Stimulated activated CD4-positive, alpha-beta T cell treated with anti-CD3 and anti-CD28 coated beads, Interleukin-2, amount 100 ng/mL, for 48 hours (primary cell): Measurements from ENCODE around the gene HPD.
A peak's percentile ranks its signal among the peaks of the same experiment; 100 is the strongest.

Experiments used
- DNase-seq, 2 donors: peaks; one replicate each; pipeline ENCODE4 v3.0.0-alpha.2; 2020

HPD gene

GRCh38 chr12:121809712-121810116 lies 48.9 kb downstream of the HPD start:
- DNase-seq = no peak

DNA sequence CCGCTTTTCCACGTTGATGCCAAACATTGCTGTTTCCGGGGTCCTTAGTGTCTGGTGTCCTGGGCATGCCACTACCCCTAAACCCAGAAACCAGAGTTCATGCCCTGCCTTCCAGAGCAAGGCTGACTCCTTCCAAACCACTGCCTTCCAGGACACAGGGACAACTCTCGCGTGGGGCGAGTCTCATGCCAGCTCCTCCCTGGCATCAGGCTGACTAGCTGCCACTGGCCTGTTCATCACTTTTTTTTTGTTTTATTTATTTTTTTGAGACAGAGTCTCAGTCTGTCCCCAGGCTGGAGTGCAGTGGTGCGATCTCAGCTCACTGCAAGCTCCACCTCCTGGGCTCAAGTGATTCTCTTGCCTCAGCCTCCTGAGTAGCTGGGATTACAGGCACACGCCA lies 50.0 kb downstream of the HPD start:
- DNase-seq = no peak

DNA sequence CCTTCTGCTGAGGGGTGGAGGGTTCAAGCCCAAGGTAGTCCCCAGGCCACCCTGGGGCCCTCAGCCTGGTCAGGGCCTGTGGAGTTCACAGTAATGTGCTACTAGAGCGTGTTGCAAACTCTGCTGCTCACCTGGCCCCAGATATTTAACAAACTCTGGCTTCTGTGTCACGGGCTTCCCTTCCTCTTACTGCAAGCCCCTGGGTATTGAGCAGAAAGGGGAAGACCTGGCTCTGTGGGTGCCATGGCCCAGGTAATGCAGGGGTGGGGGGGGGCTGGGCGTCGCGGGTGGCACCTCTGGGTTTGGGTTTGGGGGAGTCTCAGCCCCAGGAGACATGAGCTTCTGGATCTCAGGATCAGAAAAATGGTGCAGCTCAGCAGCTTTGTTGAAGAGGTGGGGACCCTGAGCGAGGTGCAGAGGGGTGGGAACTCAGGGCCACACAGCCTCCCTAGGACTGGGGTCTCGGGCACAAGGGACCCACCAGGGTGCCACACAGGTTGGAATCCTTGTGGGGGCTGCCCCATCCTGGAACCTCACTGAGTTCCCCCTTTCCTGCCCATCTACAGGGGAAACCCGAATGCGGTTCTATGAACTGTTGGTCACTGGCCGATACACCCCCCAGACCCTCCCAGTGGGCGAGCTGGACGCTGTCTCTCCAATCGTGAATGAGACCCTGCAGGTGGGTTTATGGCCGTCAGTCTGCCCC lies 50.9 kb downstream of the HPD start:
- DNase-seq = no peak

DNA sequence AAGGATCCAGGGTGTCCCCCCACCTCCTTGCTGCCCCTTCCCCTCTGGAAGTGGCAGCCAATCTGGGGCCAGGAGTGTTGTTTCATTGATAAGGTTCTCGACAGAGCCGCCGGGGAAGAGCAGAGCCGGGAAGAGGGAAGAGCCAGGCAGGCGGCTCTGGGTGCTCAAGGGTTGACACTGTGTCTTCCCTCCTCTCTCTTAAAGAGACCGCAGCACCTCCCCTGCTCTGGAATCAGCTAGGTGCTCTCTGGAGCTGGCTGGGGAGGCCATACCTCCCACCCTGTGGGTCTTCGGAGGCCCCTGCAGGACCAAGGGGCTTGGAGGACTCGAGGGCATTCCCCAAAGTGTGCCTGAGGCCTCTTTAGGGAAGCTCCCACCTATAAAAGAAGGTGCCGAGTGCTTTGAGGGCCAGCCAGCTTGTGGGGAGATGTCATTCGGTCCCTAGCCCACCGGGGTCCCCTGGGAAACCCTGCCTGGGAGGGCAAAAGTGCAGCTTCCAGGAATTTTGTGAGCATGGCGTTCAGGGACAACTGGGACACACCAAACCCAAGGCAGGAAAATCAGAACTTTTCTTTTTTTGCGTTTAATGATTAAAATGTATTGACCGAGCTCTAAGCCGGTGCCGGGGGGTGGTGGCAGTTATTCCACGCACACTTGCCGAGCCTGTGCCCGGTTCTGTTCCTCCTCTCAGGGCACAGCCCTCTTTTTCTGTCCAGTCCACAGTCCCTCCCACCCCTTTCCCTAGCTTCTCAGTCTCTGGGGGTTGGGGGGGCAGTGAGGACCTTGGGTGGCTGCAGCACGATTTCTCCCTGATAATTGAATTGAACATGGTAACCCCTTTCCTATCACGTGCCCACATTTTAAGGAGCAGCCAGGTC lies 51.9 kb downstream of the HPD start:
- DNase-seq = no peak

DNA sequence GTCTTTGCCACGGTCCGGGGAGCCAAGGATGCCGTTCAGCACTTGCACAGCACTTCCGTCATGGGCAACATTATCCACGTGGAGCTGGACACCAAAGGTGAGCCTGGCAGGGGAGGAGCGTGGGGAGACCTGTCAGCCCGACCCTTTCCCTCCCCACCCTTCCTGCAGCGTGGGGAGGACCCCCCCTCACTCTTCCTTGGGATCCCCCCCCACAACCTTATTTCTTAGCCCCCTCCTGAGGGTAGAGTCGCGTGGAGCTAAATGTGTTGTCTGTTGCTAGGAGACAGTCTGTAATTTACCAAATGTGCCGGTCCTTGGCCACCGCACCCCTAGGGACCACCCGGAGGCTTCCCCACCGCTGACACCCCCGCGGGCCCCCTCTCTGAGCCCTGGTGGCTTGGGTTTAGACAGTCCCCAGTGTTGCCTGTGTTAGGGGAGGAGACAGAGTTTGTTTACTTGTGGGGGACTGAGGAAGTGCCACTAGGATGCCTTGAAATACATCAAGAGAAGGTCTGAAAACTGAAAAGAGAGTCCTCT lies 52.6 kb downstream of the HPD start:
- no peak for DNase-seq

GRCh38 chr12:121805171-121806008 lies 53.3 kb downstream of the HPD start:
- DNase-seq = no peak

DNA sequence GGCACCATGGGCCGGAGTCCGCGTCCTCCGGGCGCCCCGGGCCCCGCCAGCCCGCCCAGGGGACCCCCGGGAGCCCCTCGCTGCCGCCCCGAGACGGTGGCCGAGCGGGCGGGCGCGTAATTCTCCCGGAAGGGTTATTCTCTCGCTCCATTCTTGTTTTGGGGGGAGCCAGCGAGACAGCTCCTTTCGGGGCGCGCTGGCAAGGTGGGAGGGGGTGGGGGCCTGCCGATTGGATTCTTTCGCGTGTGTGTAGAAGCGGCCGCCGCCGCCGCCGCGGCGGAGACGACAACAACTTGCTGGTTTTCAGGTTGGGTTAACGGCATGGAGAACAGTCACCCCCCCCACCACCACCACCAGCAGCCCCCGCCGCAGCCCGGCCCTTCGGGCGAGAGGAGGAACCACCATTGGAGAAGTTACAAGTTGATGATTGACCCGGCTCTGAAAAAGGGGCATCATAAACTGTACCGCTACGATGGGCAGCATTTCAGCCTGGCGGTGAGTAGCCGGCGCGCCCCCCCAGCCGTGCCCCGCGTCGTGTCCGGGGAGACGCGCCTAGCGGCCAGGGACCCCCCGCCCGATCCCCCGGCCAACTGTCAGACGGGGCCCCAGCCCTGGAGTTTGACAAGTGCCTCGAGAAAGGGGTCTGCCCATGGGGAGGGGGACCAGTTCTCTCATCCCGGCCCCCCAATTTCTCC lies 54.1 kb downstream of the HPD start:
- DNase-seq = peak in 1 of 2 donors; percentile 43

DNA sequence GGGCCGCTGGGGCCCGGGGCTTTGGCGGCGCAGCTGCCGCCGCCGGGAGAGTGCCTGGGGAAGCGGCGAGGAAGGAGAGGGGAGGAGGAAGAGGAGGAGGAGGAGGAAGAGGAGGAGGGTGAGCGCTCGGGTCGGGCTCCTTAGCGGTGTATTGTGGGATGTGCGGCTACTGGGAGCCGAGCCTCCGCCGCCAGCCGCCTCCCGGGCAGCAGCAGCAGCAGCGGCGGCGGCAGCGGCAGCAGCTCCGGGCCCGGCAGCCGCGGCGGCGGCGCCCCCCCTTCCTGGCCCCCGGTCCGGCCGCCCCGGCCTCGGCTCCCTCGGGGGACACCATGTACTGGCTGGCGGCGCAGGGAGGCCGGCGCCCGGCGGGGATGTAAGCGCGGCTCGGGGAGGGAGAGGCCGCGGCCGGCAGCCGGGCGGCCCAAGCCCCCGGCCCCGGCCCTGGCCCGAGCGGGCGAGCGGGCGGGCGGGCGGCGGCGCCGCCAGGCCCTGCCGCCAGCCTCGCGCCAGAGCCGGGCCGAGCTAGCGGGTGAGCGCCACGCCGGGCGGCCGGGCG lies 54.7 kb downstream of the HPD start, which contains the start of gene SETD1B:
Gene SETD1B, plus strand, starts transcription at position 149 of the 556 bp plus-strand sequence. CDS start 729 bp downstream, outside the sequence.
- DNase-seq = peak in 1 of 2 donors; percentile 44

DNA sequence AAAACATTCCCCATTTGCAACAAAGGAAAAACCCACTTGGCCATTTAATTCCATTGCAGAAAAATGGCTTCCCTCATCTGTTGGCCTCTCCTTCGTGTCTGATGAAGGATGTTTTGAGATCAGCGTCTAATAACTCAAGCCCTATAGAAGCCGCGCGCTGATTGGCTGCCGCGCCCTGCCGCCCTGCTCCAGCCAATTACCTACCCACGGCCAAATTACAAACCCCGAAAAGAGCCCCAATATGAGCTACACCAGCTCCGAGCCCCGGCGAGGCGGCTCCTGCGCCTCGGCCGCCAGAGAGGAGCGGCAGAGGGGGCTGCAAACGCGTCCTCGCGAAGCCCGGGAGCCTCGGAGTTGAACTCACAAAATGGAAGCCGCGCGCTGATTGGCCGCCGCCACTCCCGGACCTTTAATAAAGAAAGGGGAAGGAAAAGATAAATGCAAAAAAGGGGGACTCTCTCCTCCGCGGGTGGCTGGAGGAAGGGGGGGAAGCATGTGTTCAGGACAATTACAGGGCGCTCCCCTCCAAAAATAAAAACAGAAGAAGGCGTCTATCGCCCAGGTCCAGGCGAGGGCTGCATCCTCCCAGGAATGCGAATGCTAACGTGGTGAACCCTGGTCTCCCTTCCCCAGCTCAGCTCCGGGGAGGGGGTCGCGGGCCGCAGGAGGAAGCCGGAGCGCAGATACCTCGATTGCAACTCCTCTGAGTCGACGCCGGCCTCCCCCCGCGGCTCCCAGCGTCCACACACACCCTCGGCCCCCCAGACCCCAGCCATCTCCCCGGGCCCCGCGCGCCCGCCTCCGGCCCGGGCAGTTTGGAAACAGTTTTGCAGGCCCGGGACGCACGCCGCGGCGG lies 55.6 kb downstream of the HPD start:
- peak; percentile 80 to 81 for DNase-seq

DNA sequence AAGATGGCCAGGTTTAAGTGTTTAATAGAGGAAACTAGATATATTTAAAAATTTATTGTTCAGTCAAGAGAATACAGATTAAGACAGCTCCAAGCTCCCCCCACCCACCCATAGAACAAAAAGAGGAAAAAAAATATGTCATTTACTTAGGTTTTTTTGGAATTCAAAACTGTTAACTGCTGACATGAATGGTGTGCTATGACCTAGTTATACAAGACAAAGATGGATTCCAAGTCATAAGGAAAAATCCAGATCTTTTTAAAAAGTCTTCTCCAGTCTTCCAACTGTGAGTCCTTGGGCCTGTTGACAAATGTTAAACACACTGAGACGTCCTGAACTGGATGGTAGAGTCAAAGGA lies 56.2 kb downstream of the HPD start:
- no peak for DNase-seq

- no peak for DNase-seq
These were observed 56.8 kb downstream of the HPD start for GRCh38 chr12:121801595-121802484.

DNA sequence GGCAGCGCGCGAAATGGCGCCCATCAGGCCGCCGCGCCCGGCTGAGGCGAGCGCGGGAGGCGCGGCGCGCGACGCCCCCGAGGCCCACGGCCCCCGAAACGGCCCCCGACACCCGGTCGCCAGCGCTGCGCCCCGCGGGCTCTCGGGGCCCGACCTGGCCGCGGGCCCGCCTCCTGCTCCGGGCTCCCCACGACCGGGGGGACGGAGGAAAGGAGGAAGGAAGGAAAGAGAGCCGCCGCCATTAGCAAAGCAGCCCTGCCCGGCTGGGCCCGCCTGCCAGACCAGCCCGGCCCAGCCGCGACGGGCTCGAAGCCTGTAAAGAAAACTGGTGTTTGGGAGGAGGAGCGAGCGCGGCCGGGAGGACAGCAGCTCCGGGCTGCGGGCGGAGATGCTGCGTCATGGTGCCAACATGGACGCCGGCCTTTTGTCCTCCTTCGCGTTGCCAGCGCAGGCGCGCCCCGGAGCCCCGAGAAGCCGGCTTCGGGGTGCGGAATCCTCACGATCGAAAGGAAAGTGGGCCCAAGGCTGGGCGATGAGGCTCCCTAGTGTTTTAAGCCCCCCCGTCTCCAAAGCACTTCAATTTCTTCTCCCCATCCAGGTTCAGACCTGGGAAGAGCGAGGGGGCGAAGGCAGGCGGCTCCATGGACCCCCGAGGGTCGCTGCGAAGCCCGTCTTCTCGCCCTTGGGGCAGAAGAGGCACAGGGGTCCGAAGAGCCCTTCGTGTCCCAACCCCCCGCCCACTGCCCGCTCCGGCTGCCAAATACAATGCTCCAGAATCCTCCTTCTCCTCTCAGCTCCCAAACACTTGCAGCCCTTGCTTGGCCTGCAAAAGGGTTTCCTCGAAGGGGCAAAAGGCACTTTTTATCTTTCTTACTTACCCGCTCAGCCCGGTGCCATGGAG lies 57.7 kb downstream of the HPD start:
- peak in 1 of 2 donors; percentile 64 for DNase-seq

GRCh38 chr12:121799842-121800693 lies 58.6 kb downstream of the HPD start:
- peak in 1 of 2 donors; percentile 82 for DNase-seq

DNA sequence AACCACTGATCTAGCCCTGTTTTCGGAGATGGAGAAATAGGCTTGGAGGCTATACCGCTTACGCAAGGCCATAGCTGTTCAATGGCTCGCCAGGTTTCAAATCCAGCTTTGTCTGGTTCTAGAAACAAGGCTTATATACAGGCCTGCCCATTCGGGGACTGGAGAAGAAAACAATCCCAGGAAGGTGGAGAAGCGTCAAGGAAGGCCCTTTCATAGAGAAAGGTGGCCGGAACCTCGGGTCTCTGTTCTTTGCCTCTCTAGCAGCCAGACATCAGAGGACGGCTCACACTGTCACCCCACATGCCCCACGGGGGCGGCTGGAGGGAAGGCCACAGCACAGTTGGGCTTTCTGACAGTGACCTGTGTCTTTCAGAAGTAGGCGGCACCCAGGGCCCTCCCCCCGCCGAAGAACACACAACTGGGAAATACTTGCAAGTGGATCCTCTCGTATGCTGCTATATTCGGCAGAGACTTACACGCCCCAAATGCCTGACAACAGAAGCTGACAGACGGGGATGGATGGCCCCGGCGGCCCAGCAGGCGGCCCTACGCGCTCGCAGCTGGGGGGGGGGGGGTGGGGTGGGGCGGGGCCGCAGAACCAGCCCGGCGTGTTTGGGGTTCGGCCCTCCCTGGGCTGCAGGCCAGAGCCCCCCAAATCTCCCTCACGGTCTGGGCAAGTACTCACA lies 59.4 kb downstream of the HPD start:
- peak in 1 of 2 donors; percentile 34 for DNase-seq

DNA sequence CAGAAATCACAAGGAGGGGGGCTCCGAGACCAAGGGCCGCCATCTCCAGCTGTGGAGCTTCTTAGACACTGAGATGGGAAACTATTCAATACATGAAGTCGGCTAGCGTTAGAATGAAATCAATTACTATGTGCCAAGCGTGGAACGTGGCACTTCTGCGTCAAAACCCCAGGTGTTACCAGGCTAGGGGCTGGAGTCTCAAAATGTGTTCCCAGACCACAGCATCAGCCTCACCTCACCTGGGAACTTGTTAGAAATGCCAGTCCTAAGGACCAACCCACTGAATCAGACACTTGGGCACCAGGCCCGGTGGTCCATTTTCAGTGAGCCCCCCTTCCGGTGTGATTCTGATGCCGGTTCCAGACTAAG lies 59.9 kb downstream of the HPD start:
- DNase-seq = no peak

DNA sequence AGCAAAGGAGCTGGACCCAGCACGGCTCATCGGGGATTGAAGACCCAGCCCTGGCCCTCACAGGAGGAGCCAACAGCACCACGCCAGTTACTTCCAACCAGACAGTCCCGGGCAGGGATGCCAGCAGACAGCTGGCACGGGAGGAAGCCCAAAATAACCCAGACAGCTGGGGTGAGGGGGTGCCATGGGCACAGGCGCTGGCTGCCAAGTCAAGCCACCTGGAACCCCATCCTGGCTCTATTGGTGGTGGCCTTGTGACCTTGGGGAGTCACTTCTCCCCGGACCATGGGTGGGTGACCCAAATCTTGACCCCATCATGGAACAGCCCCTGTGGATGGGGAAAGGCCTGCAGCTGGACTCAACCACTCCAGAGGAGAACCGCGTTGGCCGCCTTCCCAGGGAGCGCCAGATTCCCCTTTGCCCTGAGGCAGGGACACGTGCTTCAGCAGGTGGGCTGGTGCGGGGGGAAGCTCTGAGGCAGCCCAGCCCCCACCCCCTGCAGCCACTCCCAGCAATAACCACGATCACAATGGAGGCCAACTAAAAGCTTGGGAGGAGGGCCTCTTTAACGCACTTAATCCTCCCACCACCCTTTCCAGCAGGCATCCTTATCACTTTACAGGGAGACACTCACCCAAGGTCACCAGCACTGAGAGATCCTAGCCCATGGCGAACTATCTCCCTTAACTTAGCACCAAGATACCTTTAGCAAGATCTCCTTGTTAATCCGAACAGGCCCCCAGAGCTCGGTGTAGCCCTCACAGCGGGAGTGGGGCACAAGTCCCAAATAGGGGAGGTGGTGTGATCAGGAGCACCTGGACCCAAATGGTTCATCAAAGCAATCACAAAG lies 60.5 kb downstream of the HPD start:
- no peak for DNase-seq
